SK-N-MC (cell line): ENCODE measurements around the gene NAV3.

Experiments
- EZH2 ChIP-seq: fragments of 200-600 bp; sonication (generic); IDR thresholded peaks from one replicate; pipeline ENCODE4 v1.6.1; 2017; ENCODE audit warnings: antibody characterized with exemption
- FOXP2 ChIP-seq: optimal IDR thresholded peaks from 2 replicates; pipeline ENCODE3; 2011; ENCODE audit warnings: mild to moderate bottlenecking, moderate library complexity; ENCODE audit not compliant: insufficient read depth; ENCODE audit errors: extremely low read length, control extremely low read depth

DNA sequence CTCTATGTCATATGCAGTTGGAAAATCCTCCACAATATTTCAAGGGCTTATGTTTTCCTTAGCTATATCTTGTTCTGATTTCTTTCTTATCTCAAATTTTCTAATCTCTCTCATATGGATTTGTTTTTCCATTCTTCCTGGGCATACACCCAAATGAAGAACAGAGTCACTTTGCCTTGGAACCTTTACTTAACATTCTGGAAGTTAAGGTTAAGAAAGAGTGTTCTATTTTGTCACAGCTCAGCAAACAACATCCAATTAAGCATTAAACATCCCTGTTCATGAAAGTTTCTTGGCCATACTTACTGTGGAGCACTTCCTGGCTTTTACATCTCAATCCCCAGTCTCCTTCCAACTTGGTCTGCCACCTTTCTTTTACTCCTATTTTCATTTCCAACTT, 5.3 kb downstream of the NAV3 start:
- TF ChIP-seq FOXP2 (no peak), EZH2 (no peak)
